NCI-H82 treated with DMSO at 0.1 percent for 48 hours (cell line): Measurements from ENCODE around the gene CSNK1G1.
"Not testable (repeated sequence)": the region's sequence is repeated elsewhere in the genome, so short reads cannot be mapped to it uniquely, and the experiment has no call there.

Experiments
- DNase-seq: peaks from one replicate; lab custom pipeline; 2025; ENCODE audit not compliant: unreplicated experiment; lab: John Stamatoyannopoulos, UW

Gene CSNK1G1

DNA sequence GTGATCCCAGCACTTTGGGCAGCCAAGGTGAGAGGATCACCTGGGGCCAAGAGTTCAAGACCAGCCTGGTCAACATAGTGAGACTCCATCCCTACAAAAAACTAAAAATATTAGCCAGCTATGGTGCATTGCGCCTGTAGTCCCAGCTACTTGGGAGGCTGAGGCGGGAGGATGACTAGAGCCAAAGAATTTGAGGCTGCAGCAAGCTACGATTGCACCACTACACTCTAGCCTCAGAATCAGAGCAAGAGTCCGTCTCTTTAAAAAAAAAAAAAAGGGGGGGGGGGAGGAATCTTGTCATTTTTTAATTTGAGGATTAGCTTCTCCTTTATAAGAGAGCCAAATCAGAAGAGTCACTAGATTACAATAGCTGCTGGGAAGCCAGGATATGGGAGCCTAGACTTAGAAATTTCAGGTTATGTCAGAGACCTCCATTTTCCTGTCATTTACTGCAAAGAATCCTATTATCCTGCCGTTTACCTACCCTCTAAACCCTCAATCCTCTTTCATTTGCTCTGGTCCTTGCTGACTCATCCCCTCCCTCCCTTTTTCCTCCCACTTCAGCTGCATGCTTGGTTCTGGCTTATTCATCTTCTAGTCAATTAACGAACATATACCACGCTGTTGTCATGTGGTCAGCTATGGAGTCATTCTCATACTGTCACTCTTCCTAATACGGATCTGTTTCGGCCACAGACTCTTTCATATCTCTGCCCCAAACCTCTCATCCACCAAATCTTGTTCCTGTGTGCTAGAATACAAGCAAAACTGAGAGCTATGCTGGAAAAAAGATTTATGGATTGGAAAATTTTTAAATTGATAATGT lies 109.4 kb downstream of the CSNK1G1 start:
- peak; percentile 89 for DNase-seq

DNA sequence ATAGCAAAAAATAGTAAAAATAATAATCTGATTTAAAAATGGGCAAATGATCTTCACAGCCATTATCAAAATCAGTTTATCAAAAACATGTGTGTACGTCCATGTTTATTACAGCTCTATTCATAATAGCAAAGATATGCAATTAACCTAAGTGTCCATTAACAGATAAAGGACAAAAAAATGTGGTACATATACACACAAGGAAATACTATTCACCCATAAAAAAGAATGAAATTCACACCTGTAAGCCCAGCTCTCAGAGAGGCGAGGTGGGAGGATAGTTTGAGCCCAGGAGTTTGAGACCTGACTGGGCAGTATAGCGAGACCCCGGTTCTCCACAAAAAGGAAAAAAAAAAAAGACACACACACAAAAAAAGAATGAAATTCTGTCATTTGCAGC lies 110.6 kb downstream of the CSNK1G1 start:
- DNase-seq: no peak

DNA sequence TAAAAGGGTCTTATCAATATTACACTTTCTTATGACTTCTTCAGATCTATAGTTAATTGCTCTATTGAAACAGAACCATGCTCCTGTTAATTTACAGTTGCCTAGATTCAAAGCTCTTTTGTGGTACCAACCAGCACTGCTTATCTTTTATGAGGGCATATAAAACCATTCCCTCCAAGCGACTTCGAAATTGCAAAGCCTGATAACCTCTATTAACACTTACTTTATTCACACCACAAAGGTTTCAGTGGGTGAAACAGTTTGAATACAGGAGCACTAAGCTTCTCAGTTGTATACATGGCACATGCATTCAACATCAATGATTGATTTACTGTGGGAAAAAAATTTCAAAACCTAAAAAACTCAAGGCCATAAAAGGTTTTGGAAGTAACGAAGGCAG lies 118.3 kb downstream of the CSNK1G1 start:
- no peak for DNase-seq

DNA sequence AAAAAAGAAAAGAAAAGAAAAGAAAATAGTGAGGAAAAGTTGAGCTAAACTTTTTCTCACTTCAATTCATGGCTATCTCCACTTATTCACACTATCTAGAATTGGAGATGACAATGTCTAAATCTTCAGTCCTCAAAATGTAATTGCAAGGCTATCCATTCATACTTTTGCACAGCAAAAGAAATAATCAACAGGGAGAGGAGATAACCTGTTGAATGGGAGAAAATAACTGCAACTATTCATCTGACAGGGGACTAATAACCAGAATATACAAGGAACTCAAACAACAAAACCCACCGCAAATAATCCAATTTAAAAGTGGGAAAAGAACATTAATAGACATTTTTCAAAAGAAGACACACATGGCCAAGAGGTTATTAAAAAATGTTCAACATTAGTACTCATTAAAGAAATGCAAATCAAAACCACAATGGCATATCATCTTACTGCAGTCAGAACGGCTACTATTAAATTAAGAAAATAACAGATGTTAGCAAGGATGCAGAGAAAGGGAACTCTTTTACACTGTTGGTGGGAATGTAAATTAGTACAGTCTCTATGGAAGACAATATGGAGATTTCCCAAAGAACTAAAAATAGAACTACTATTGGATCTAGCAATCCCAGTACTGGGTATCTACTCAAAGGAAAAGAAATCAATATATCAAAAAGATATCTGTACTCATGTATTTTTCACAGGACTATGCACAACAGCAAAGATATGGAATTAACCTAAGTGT lies 119.6 kb downstream of the CSNK1G1 start:
- no peak for DNase-seq

DNA sequence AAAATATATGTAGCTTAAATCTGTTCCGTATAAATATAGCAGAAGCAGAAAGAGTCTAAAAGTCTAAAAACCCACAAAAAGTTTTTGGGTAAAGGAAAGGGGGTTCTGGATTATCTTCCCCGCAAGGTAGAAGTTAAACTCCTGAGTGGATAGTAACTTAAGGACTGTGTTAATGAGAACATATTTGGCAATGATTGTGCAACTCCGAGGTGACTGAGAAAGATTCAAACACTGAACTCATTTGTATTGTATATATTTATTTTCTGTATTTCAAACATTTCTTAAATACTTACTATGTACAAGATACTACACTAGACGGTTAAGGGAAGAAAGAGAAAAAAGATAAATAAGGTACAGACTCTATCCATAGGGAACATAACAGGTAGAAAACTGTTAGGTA lies 120.4 kb downstream of the CSNK1G1 start:
- no peak for DNase-seq

DNA sequence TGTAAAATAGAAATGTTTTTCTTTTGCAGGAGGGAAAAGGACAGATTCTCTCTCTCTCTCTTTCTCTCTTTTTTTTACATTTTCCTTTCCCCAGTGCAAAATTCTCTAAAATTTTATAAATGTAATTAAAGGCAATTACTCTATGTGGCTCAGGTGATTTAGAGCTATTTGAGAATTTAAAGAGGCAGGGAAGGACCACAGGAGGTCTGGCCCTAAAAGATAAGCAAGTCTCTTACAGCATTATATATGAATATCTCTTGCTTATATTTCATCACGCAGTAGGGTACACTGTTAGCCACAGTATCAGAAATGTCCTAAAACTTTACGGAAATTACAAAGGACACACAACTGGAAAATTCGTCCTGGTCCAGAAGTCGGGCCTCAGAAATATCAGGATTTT lies 122.7 kb downstream of the CSNK1G1 start:
- no peak for DNase-seq

DNA sequence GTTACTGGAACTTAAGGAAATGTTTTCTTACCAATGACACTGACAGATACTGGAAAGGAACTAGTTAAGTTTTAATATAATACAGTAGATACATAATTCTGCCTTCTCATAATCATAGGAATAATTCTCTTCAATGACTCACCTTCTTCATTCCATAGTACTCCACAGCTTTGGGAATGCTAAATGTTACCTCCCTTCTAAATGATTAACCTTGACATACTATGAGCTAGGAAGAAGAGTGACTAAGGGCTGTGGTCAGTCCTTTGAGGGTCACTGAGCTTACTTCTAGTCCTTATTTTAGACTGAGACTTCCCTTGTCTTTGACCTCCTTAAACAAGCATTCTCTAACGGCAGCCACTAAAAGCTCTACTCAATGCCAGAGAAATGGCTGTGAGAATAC lies 123.6 kb downstream of the CSNK1G1 start:
- DNase-seq: no peak

DNA sequence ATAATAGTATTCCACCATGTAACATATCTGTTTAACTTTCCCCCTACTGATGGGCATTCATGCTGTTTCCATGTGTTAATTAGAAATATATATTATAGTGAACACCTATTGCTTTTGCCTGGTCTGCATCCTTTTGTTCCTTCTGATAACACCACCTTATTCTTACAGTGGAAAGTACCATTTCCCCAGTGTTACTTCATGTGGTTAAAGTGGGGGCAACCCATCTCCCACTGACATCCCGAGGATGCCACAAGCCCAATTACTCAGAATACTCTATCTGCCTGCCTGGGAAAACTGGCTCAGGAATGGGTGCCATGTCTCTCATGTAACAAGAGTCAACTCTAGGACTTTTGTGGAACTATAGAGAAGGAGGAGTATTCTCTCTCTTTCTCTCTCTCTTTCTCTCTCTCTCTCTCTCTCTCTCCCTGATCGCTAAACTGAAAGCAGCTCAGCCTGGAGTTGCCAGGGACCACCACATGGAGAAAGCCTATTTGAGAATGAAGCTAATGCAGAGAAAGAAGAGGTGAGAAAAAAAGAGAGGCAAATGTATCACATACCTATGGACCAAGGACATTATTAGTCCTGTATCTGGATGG lies 126.7 kb downstream of the CSNK1G1 start:
- DNase-seq: no peak

DNA sequence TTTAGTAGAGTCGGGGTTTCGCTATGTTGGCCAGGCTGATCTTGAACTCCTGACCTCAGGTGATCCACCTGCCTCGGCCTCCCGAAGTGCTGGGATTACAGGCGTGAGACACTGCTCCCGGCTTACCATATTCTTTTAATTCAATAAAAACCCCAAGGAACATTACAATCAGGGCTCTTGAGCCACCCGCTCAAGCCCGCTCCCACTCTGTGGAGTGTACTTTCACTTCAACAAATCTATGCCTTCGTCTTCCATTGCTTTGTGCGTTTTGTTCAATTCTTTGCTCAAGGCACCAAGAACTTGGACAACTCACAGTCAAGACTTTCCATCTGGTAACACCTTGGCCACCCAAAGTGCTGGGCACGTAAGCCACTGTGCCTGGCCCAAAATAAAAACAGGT lies 130.2 kb downstream of the CSNK1G1 start:
- DNase-seq: no peak

DNA sequence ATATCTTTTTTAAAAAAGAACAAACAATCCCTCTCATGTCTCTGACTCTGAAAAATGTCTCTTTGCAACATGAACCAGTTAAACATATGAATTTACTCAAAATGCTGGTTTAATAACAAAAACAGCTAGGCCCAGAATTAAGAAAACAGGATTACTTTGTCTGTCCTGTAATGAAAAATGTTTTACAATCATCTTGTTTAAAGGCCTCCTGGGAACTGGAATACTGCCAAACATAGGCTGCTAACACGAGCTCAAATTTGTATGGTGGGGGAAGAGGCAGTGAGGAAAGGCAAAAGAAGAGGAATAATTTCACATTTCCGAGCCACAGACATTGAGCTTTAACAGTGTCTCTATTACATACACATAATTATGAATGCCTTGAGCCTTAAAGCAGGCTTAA lies 131.5 kb downstream of the CSNK1G1 start:
- DNase-seq: peak; percentile 72

DNA sequence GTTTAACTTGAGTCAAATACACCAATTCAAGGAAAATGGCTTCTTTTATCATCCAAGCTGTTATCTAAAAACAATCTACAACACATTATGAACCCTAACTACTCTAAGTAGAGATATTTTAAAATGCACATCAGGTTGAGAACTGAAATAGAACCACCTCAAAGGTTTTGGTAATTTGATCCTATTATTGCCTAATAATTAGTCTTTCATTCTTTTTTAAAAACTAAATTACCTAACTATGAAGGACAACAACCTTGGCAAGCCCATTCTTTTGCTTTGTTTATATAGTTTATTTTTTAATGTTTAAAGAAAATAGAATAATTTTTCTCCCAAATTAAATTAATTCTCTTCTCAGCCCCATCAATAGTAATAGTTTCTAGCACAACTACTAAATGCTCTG lies 132.1 kb downstream of the CSNK1G1 start:
- DNase-seq: no peak

DNA sequence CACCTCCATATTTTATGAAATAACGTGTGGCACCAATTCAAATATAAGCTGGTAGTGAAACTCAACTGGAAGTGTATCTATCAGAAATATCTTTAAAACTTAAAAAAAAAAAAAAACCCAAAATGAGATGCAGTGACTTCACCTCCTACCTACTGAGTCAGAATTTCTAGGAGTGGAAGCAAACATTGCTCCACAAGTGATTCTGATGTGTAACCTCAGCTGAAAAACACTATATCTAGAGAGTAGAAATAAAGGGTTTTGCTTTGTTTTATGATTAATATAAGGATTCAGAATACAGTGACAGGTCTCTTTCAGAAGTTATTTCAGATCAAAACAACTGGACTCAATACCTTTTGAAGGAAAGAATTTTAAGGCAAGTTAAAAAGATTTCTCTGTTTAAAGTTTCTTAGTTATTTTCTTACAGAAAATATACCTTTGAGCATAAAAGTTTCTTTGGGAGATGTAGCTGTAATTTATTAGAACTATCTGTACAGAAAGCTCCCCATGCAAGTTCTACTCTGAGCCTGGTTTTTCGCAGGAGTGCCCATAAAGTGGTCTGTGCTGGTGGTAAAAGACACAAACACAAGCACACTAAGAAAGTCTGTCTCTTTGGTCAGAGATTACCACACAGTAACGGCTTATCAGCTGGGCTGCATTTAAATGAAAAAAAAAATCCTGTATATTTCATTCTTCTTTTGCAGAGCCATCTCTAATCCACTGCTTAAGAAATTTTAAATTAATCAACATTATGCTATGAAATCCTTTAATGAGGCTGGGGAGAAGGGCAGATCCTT lies 133.2 kb downstream of the CSNK1G1 start:
- peak; percentile 59 for DNase-seq

DNA sequence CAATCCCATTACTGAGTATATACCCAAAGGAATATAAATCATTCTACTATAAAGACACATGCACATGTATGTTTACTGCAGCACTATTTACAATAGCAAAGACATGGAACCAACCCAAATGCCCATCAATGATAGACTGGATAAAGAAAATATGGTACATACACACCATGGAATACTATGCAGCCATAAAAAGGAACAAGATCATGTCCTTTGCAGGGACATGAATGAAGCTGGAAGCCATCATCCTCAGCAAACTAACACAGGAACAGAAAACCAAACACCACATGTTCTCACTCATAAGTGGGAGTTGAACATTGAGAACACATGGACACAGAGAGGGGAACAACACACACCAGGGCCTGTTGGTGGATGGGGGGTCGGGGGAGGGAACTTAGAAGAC lies 134.1 kb downstream of the CSNK1G1 start:
- not testable (repeated sequence) for DNase-seq

DNA sequence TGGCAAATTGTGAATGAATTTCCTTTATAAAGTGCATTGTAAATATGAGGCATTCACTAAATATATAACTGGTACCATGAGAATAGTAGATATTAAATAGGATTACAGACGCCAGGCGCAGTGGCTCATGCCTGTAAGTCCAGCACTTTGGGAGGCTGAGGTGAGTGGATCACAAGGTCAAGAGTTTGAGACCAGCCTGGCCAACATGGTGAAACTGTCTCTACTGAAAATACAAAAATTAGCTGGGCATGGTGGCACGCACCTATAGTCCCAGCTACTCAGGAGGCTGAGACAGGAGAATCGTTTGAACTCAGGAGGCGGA lies 138.6 kb downstream of the CSNK1G1 start:
- not testable (repeated sequence) for DNase-seq

DNA sequence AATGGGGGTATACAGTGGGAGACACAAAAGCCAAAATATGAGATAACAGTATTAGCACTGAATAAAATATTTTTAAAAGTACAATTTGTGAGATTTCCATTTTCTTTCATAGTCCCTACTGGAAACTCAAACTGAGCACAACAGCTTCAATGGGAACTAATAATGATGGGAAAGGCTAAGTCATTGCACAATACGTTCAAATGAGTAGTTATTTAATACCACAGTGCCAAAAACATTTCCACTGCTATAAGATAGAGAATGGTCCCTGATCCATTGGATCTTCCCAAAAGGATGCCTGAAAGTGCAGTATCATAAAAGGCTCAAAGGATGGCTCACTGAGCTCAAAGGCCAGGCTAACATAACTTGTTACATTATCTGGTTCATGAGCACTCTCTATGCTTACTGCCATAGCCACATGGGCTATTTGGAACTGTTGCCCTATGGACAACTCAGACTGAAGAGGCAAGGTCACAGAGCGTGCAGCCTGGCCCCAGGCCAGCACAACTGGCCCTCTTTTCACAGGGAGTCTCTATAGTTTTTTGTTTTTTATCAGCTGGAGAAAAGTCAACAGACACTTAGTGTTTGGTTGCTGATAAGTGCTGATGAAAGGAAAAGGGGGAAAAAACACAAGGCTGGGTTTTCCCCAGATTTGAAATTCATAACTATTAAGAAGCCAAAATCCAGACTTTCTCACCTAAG lies 139.1 kb downstream of the CSNK1G1 start:
- DNase-seq: no peak

DNA sequence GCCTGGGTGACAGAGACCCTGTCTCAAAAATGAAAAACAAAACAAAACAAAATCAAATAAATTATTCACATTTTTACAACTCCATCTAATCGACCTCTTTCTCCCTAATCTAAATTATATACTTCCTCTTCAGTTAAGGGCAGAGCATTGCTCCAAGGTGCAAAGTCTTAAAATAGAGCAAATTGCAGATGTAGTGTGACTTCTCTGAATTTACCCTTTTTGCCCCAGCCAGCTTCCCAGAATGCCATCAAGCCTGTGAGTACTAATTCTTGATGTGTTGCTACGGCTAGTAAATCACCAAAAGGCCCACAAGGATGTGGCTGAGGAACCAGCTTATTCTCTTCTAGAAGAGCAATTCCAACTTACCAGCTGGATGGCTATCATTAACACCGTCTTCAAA lies 139.8 kb downstream of the CSNK1G1 start:
- no peak for DNase-seq

DNA sequence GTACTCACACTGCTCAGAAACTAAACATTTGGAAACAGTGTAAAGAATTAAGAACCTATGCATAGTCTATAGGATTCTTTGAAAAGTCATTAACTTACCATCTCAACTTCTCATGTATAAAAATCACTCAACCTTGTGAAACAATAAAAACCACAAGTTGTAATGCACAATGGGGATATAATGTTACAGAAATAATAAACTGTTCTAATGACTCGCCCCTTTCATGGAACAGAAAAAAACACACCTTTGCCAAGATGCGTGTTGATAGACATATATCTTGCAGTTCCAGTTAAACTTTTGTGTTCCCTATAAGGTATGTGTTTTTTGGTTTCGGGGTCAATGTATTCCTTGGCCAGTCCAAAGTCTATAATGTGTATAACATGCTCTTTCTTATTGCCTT lies 142.3 kb downstream of the CSNK1G1 start:
- DNase-seq: no peak

DNA sequence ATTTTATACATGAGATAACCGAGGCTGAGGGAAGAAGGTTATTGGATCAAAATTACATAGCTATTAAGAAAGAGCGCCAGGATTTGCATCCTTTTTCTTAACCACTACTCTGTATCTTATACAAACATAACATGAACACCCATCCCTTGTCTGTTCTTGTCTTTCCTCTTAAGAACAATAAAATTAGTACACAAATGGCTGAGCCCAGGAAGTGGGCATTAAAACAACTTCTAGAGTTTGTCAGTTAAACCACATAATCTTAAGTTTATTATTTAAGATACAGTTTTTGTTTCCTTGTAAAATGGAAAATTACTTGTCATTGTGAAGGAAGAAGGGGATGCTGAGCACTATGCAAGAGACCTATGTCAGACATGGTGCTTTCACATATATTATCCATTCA lies 144.3 kb downstream of the CSNK1G1 start:
- DNase-seq: no peak

DNA sequence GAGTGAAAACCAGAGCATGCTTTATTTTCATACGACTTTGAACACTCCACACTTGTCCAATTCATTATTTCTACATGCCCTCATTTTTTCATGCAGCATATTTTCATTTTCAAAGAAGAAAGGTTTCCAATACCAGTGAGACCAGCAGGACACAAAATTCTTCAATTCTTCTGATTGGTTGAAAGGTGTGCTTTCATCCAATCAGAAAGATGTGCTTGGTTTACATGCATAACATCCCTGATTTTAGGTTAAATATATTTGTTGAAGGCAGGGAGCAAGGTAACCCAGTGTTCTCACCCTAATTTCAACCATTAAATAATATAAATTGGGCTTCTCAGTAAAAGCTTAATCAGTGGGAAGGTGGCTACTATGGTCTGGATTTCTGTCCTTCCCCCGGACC lies 145.6 kb downstream of the CSNK1G1 start:
- no peak for DNase-seq

DNA sequence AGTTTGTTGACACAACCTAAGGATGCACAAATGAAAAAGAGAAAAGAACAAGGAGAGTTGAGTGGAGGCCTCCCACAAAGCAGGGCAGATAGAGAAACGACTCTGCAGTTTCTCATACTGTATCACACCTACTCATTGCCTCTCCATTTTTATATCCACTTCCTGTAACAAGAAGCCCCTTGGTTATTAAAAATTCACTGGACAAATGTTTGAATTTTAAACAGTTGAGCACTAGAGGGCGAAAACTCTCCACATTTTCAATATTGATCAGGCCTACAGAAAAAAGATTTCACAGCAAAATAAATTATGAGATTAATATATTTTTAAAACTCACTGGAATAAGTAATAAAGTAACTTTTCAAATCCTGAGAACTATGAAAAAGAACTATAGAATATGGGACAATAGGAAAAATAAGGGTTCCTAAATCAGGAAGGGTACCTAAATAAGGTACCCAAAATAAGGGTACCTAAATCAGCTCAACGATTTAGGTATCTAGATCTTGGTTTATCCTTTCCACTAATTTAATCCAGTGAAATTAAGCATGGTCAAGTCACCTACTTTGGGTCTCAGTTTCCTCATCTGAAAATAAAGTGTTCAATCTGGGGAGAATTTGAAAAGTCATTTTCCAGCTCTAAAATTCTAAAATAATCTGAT lies 146.2 kb downstream of the CSNK1G1 start:
- no peak for DNase-seq
